LNCaP clone FGC (cell line): ENCODE results near the gene ORAI2.

Experiments
- DNase-seq: peaks from one replicate; pipeline ENCODE4 v3.0.0-alpha.2; 2011; ENCODE audit warnings: low read depth
- H3K4me3 ChIP-seq: 2 replicates; pipeline ENCODE4 v1.5.1; 2011; ENCODE audit warnings: mild to moderate bottlenecking, low read depth, low read length, control low read depth
- CTCF ChIP-seq: IDR thresholded peaks from 2 replicates; pipeline ENCODE4 v1.5.1; 2012; ENCODE audit warnings: mild to moderate bottlenecking; ENCODE audit not compliant: control insufficient read depth, insufficient read depth; ENCODE audit errors: extremely low read depth

ORAI2 gene

GRCh38 chr7:102460467-102460866 is 27.1 kb downstream of the ORAI2 start:
- no peak overlapping the region for H3K4me3 ChIP-seq
- no peak for TF ChIP-seq CTCF
- no peak for DNase-seq

DNA sequence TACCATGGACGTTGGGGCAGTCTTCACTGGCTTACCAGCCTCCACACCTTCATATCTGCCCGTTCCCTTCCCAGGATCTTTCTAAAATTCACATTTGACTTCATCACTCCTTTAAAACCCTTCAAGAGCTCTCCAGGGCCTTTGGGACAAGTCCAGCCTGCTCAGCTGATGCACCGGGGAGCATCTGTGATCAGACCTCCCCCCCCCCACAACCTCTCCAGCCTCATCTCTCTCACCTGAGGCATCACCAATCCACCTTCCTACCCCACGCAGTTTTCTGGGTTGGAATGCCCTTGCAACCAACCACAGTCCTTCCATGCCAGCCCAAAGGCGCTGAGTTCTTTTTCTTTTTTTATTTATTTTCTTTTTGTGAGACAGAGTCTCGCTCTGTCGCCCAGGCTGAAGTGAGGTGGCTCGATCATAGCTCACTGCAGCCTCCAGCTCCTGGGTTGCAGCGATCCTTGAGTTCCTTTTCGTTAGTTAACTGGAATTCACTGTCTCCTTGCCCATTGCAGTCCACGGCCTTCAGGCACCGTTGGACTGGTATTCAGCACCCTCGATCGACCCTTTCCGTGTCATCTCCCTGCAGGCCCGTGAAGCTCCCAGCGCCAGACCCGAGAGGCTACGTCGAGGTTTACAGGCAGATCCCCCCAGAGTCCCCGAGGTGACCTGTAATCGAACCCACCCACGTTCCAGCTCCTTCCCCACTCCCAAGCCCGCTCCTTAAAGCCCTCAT is 30.6 kb downstream of the ORAI2 start:
- peak overlapping the region; percentile 97 for H3K4me3 ChIP-seq
- TF ChIP-seq CTCF = no peak
- no peak for DNase-seq

GRCh38 chr7:102464577-102465280 is 31.4 kb downstream of the ORAI2 start, which contains the start of the genes ALKBH4 and LRWD1:
ALKBH4 (minus strand) TSS chr7:102464863; CDS start chr7:102464836, 27 bp downstream.
LRWD1 (plus strand) TSS chr7:102464984; CDS start chr7:102465081, 97 bp downstream.
- H3K4me3 ChIP-seq = peak within 1 kb of the TSS; percentile 97
- TF ChIP-seq CTCF = peak; percentile 26
- peak; percentile 59 for DNase-seq

DNA sequence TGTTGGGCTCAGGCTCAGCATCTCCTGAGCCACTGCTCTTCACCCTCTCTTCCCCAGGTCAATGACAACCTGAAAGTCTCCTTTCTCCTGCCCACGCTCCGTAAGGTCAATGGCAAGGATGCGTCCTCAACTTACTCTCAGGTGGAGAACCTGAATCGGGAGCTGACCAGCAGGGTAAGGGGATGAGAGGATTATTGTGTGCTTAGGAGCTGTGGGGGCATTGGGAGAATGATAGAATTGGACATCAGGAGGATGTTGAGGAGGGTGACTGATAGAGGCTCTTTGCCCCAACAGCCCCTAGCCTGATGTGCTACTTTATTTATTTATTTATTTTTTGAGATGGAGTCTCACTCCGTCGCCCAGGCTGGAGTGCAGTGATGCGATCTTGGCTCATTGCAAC is 32.7 kb downstream of the ORAI2 start:
- DNase-seq = no peak
- H3K4me3 ChIP-seq = no peak overlapping the region; the same call in 1 of the 2 replicates
- TF ChIP-seq CTCF = no peak

DNA sequence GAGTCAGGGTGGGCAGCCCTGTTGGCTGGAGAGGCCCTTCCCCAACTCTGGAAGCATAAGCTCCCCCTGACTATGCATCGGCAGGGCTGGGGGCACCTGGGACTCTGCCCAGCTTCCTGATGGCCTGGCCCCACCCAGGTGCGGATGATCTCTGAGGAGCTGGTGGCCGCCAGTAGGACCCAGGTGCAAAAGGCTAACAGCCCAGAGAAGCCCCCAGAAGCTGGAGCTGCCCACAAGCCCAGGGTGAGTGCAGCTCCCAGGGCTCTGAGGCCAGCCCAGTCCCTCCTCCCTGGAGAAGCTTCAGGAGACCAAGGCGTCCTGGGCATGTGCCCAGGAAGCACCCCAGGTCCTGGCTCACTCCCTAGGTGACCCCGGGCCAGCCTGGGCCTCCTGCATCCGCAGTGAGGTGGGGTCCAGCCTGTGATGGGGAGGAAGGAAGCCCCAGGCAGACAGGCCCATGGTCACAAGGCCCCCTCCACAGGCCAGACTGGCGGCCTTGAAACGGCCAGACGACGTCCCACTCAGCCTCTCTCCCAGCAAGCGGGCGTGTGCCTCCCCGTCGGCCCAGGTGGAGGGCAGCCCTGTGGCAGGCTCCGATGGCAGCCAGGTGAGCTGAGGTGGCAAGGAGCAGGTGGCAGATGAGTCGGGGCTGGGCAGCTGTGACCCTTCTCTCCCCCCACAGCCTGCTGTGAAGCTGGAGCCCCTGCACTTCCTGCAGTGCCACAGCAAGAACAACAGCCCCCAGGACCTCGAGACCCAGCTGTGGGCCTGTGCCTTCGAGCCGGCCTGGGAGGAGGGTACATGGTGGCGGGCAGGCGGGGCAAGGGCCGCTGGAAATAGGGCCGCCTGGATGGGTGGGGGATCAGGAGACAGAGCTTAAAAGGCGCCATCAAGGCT is 34.5 kb downstream of the ORAI2 start:
- DNase-seq = no peak
- no peak overlapping the region for H3K4me3 ChIP-seq
- no peak for TF ChIP-seq CTCF

- H3K4me3 ChIP-seq = no peak overlapping the region
- no peak for DNase-seq
- TF ChIP-seq CTCF = no peak
Observed at GRCh38 chr7:102468478-102469350, 35.3 kb downstream of the ORAI2 start.
